Left kidney (tissue), 2 donors: ENCODE data around the gene MAN2A1. TPM values are rescaled to one million over a fixed set of nuclear protein-coding genes. Genes with fewer than 3 reads are reported as not detected.
"Not testable (repeated sequence)": the region's sequence is repeated elsewhere in the genome, so short reads cannot be mapped to it uniquely, and the experiment has no call there.

Experiments
- DNase-seq: peaks from one replicate; pipeline ENCODE4 v3.0.0-alpha.2; 2013
- polyA plus RNA-seq: library from polyadenylated mRNA; unstranded; fragments of 120-200 nt; gene quantifications from one replicate; pipeline ENCODE4 v1.2.1, GENCODE V29; 2013; ENCODE audit not compliant: insufficient read length

The MAN2A1 gene
- polyA plus RNA-seq, 1 donor, result 86.1 TPM

DNA sequence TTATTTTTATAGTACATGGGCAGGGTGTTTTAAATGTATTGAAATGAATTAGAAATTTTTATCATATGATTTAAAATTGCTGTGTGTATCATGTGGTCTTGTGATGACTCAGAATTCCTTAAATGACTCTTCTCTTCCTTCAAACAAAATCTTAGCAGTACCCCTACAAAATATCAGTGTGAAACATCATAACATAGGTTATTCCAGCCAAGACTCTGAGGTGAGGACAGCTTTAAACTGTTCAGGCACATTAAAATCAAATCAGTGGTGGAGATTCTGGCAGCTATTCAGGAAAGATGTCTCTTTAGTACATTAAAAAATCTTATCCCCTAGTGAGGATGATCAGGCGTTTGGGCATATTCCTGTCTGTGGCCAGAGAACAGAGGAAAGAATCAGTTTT, 174.0 kb downstream of the MAN2A1 start:
- DNase-seq, result no peak

DNA sequence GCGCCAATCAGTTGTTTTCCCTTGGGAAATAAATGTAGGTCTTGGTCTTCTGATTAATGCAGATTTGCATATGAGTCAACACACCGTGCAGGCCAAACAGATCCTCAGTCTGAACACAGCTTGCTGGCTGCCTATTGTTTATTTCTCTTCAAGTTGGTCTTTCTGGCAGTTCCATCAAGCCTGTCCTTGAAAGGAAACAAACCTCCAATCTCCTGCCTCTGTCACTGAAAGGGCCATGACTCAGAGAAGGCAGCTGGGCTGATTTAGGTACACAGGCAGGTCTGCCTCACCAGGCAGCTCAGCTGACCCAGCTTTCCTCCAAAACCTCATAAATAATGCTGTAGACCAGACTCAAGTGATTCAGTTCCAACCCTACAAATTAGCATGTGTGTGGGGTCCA, 175.9 kb downstream of the MAN2A1 start:
- no peak for DNase-seq

- no peak for DNase-seq
These were observed 176.3 kb downstream of the MAN2A1 start for GRCh38 chr5:109866051-109866450.

DNA sequence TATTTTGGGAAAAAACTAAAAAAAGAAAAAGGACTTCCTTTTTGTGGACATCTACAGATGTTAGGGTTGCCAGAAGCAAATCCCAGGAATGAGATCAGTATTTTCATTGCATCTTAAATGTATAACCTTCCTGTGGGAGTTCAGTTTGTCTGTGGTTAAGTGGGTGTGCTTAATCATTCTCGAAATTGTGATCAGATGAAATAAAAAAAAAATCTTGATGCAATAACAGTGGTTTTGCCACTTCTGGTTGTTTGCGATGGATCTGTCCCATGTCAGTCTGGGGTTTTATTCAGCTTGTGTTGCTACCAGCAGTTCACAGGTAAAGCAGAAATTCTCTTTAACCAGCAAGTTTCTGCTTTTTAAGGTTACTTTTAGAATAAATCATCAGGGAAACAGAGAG, 179.0 kb downstream of the MAN2A1 start:
- no peak for DNase-seq

DNA sequence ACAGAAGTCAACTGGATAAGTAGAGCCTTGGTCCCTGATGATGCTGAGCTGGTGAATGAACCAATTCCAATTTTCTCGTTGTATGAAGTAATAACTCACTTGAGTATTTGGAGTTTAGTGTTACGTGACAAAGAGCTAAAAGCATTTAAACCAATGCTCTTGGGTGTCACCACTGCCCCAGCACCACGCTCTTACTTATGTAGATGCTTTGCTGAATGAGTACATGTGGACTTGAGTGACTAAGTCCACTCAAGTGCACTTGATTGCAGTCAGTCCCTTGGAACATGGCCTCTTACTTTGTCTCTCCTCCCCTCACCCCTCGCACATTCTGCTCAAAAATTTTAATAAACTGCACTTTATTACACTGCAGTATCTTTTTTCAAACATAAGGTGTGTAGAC, 184.0 kb downstream of the MAN2A1 start:
- DNase-seq, result no peak

DNA sequence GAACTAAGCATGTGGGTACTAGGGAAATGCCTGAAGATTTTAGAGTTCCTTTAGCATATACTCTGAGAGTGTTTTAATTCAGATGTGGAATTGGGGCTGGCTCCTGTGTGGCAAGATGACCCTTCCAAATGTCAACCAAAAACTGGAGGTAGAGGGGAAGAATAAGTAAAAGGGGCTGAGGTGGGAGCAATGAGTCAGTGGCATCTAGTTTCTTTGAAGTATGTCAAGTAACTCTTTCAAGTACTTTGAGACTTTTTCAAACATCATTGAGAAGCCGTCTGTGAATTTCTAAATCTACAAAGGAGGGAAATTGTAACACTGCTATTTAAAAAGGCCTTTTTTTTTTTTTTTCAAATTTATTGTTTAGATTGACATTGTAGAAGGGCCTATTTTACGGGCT, 184.4 kb downstream of the MAN2A1 start:
- no peak for DNase-seq

DNA sequence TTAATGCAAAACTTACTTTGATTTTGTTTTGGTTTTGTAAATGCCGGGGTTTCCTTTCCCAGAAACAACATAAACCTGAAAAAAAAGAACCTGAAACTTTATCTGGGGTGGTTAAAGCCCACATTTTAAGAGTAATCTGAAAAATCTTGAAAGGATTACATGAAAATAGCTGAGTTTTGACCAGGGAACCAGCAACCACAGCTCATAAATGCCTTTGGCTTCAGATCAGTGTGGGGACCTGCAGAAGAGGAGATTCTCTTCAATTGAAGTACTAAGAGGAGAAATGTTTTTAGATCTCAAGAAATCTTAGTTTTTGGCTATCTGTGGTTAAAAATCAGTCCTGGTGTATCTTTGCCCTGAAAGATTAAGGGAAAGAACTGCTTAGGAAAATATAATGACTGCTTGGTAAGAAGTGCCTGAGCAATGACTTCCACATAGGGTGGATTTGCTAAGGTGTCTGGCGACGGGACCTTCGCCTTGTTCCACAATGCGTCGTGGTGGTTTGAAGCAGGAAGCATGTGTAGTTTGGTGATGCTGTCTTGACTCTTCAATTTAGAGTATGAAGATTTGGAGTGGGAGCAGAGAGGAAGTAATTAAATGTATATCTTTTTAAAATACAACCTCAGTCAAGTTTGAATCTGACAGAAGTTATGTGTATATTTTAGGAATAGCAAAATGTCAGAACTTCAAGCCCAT, 186.5 kb downstream of the MAN2A1 start:
- DNase-seq, result no peak

DNA sequence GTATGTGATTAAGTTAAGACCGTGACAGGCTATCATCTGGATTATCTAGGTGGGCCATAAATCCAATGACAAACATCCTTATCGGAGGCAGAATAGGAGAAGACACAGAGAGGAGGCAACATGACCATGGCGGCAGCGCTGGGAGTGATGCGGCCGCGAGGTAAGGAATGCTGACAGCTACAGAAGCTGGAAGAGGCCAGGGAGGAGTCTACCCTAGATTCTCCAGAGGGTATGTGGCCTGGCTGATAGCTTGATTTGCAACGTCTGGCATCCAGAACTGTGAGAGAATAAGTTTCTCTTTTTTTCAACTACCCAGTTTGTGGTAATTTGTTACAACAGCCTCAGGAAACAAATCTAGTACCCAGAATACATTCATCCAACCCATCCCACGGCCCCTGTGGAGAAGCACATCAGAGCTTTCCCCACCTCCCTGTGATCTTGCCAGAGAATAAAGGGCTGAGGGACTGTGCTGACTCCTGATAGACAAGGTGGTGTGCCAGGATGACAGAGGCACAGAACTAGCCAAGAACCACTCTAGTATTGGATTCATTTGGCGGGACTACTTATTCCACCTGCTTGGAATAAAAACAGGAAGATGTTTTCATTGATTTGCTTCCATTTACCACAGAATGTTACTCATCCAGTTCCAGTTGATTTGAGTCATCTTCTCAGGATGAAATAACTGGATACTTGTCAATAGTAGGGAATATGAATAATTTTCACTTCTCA, 187.4 kb downstream of the MAN2A1 start:
- no peak for DNase-seq

DNA sequence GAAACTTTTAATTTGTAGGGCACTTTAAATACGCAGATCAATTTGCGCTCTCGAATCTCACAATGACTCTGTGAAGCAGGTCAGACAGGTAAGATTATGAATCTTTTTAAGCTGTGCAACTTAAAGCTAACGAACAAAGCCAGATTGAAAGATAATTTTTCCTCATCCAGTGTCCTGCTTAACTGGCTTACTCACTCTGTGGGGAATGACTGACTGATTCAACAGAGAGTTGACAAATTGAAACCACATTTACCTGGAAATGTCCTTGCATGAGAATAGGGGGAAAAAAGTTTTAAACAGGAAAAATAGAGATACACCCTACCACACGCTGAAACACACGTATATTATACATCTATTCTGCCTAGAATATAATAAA, 187.9 kb downstream of the MAN2A1 start:
- DNase-seq, result no peak

DNA sequence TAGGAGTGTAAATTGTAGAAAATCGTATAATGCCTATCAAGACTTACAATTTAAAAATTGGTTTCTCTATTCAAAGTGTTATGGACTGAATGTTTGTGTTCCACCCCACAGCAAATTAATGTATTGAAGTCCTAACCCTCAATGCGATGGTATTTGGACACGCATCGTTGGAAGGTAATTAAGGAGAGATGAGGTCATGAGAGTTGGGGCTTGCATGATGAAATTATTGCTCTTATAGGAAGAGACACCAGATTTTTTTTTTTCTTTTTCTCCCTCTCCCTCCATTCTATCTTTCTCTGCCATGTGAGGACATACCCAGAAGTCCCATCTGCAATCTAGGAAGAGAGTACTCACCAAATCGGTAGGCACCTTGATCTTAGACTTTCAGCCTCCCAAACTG, 189.2 kb downstream of the MAN2A1 start:
- DNase-seq, result no peak

GRCh38 chr5:109880907-109881685, 191.4 kb downstream of the MAN2A1 start:
- no peak for DNase-seq

DNA sequence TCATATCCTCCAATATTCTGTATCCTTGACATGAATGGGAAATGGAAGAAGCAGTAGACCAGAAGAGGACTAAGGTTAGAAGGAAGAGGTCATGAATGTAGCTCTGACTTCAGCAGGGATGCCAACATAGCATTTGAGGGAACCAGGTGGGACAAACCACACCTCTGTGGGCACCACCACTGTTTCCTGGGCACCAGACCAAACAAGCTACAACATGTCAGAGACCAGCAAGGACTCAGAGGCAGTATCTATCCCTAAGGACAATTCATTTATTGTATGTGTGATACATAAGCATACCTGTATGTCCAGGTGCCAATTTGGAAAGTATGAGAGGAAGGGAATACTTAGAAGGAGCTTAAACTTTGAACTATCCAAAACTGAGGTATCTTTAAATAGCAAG, 192.8 kb downstream of the MAN2A1 start:
- no peak for DNase-seq

- no peak for DNase-seq
These were observed 194.9 kb downstream of the MAN2A1 start for GRCh38 chr5:109884676-109885075.

GRCh38 chr5:109885205-109885604, 195.5 kb downstream of the MAN2A1 start:
- no peak for DNase-seq

GRCh38 chr5:109888989-109889388, 199.3 kb downstream of the MAN2A1 start:
- no peak for DNase-seq

DNA sequence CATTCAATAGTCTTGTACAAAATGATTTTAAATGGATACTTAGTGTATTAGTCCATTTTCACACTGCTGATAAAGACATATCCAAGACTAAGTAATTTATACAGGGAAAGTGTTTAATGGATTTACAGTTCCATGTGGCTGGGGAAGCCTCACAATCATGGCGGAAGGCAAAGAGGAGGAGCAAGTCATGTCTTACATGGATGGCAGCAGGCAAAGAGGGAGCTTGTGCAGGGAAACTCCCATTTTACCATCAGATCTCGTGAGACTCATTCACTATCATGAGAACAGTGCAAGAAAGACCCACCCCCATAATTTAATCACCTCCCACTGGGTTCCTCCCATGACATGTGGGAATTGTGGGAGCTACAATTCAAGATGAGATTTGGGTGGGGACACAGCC, 203.5 kb downstream of the MAN2A1 start:
- not testable (repeated sequence) for DNase-seq

GRCh38 chr5:109898269-109899162, 208.8 kb downstream of the MAN2A1 start:
- no peak for DNase-seq

GRCh38 chr5:109899163-109899535, 209.4 kb downstream of the MAN2A1 start:
- DNase-seq, result no peak

GRCh38 chr5:109900461-109900860, 210.7 kb downstream of the MAN2A1 start:
- no peak for DNase-seq

DNA sequence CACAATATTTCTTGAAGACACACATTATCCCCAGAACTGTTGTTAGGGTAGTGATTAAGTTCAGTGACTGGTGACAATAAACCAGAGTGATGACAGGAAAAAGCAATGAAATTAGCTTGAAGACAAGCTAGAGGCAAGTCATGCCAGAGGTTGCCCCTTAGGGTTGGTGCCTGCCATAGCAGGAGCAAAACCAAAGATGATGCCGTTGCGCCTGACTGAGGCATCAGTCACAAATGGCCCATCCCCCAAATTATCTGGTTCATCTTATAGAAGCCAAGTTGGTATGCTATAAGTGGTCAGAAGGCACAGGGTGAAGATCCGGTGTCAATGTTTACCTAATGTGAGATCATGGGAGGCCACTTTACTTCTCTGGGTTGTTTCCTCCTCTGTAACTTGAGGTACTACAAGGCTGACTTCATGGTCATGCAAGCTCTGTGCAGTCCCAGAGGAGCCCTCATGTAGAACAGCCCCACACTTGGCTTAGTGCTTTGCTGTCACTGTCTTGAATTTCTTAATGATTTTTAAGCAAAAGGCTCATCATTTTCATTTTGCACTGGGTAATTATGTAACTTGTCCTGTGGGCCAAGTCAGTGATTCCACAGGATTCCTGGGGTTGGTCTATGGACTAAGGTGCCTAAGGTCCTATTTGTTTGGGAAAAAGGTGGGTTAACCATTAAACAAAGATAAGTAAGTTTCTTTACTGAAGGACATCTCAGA, 211.3 kb downstream of the MAN2A1 start:
- no peak for DNase-seq

GRCh38 chr5:109901628-109901981, 211.9 kb downstream of the MAN2A1 start:
- no peak for DNase-seq

DNA sequence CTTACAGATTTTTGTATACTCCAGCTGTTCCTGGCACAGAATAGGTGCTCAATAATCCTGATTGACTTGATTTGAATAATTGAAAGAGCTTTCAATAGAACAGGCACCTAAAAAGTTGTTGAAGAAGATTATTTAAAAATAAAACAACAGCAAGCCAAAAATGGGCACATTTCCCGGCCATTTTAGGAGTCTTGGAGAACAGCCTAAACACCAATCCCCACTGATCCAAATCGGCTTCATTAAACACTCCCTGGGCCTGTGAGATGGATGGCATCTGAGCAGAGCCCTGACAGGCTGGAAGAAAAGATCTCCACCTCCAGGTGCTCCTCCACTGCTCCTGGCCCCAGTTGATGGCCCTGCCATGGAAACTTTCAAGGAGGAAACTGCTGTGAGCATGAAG, 213.3 kb downstream of the MAN2A1 start:
- no peak for DNase-seq
